ENCODE measurements around the gene TIMM29. TPM values are rescaled to one million over a fixed set of nuclear protein-coding genes. Genes with fewer than 3 reads are reported as not detected.

The TIMM29 gene
- total RNA-seq, 5 donors from 2014 or later (not counting 1 experiment from before 2014, with no cell fraction given): 19.2 to 40.4 (median 37.2) TPM

GRCh38 chr19:10887616-10888367 is 40.8 kb upstream of the TIMM29 start:
- no peak for DNase-seq
- peaks cover 6 to 9% (median 8%) of the 10 kb centered on the region in 3 donors for H3K4me1 Mint-ChIP-seq
- Histone ChIP-seq H3K27me3 (replicated peaks in 1 of 2; ENCODE audit: control insufficient read depth in 2 of 2, extremely low read depth in 1 of 2, insufficient read depth in 2 of 2, low read length in 1 of 2) (no peaks in the 10 kb centered on the region), H3K4me1 (ENCODE audit: control insufficient read depth in 1 of 2, extremely low read depth in 1 of 2, insufficient read depth in 2 of 2, low read length in 2 of 2) (no peaks in the 10 kb centered on the region), H3K36me3 (ENCODE audit: control insufficient read depth in 2 of 2, extremely low read depth in 1 of 2, insufficient read depth in 1 of 2, low read length in 1 of 2) (no peaks in the 10 kb centered on the region), H3K9me3 (no peaks in the 10 kb centered on the region), H3K4me3 (ENCODE audit: control insufficient read depth in 1 of 2, extremely low read depth in 1 of 2, low read length in 1 of 2) (no peak overlapping the region), H3K27ac (ENCODE audit: low read length) (no peak overlapping the region)
- CTCF ChIA-PET: no interaction called here
- 97% methylated on average over 7 of the region's 9 CpGs for WGBS (ENCODE audit: insufficient coverage)
- no peaks in the 10 kb centered on the region for H3K27me3 Mint-ChIP-seq
- no peaks in the 10 kb centered on the region for H3K36me3 Mint-ChIP-seq
- H3K27ac Mint-ChIP-seq: no peak overlapping the region
- no peak for ATAC-seq (replicated peaks in 1 of 4)
- POLR2A ChIA-PET: no interaction called here
- no peak overlapping the region for H3K4me3 Mint-ChIP-seq
- H3K9me3 Mint-ChIP-seq: no peaks in the 10 kb centered on the region

- Histone ChIP-seq H3K4me1 (ENCODE audit: control insufficient read depth in 1 of 2, extremely low read depth in 1 of 2, insufficient read depth in 2 of 2, low read length in 2 of 2) (no peaks in the 10 kb centered on the region), H3K27ac (ENCODE audit: low read length) (no peak overlapping the region), H3K36me3 (ENCODE audit: control insufficient read depth in 2 of 2, extremely low read depth in 1 of 2, insufficient read depth in 1 of 2, low read length in 1 of 2) (no peaks in the 10 kb centered on the region), H3K4me3 (ENCODE audit: control insufficient read depth in 1 of 2, extremely low read depth in 1 of 2, low read length in 1 of 2) (no peak overlapping the region), H3K27me3 (replicated peaks in 1 of 2; ENCODE audit: control insufficient read depth in 2 of 2, extremely low read depth in 1 of 2, insufficient read depth in 2 of 2, low read length in 1 of 2) (no peaks in the 10 kb centered on the region), H3K9me3 (no peaks in the 10 kb centered on the region)
- Mint-ChIP-seq H3K27me3 (no peaks in the 10 kb centered on the region), H3K9me3 (no peaks in the 10 kb centered on the region), H3K4me3 (no peak overlapping the region), H3K27ac (no peak overlapping the region), H3K4me1 (peaks cover 6 to 9% (median 8%) of the 10 kb centered on the region in 3 donors), H3K36me3 (no peaks in the 10 kb centered on the region)
- no peak for DNase-seq
- ATAC-seq (replicated peaks in 1 of 4): no peak
- ChIA-PET CTCF (interaction anchor here in 1 of 2 donors (0.6 kb wide), 1 partner anchor 412 kb away, joined by 7 read pairs; no protein-coding TSS in a partner anchor), POLR2A (no interaction called here)
- 80% methylated on average over 12 of the region's 13 CpGs for WGBS (ENCODE audit: insufficient coverage)
Measured at GRCh38 chr19:10888421-10888866, 40.2 kb upstream of the TIMM29 start.

DNA sequence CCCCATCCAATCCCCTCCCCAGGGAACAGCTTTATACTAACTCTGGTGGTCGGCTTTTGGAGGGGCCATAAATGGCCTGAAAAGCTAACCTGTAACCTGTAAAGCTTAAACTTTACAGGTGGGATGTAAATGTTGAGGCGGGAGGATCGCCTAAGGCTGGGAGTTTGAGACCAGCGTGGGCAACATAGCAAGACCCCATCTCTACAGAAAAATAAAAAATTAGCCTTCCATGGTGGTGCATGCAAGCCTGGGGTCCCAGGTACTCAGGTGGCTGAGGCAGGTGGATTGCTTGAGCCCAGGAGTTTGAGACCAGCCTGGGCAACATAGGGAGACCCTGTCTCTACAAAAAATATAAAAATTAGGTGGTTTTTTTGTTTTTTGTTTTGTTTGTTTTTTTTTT is 38.7 kb upstream of the TIMM29 start:
- Mint-ChIP-seq H3K27me3 (no peaks in the 10 kb centered on the region), H3K9me3 (no peaks in the 10 kb centered on the region), H3K36me3 (no peaks in the 10 kb centered on the region), H3K4me3 (no peak overlapping the region), H3K27ac (no peak overlapping the region), H3K4me1 (peaks cover 6 to 9% (median 8%) of the 10 kb centered on the region in 3 donors)
- H3K4me1 ChIP-seq (ENCODE audit: control insufficient read depth in 1 of 2, extremely low read depth in 1 of 2, insufficient read depth in 2 of 2, low read length in 2 of 2): no peaks in the 10 kb centered on the region
- no peak overlapping the region for H3K27ac ChIP-seq (ENCODE audit: low read length)
- no peaks in the 10 kb centered on the region for H3K27me3 ChIP-seq (replicated peaks in 1 of 2; ENCODE audit: control insufficient read depth in 2 of 2, extremely low read depth in 1 of 2, insufficient read depth in 2 of 2, low read length in 1 of 2)
- WGBS (ENCODE audit: insufficient coverage): no CpG with 5 or more reads among the region's 4 CpGs
- ChIA-PET POLR2A (no interaction called here), CTCF (interaction anchor here in 1 of 2 donors (0.6 kb wide), 1 partner anchor 46 kb away, joined by 7 read pairs; no protein-coding TSS in a partner anchor)
- DNase-seq (no peak), ATAC-seq (replicated peaks in 1 of 4) (no peak)
- no peaks in the 10 kb centered on the region for H3K9me3 ChIP-seq
- H3K36me3 ChIP-seq (ENCODE audit: control insufficient read depth in 2 of 2, extremely low read depth in 1 of 2, insufficient read depth in 1 of 2, low read length in 1 of 2): peaks cover 0 to 2% of the 10 kb centered on the region in 2 donors
- no peak overlapping the region for H3K4me3 ChIP-seq (ENCODE audit: control insufficient read depth in 1 of 2, extremely low read depth in 1 of 2, low read length in 1 of 2)

GRCh38 chr19:10891405-10892086 is 37.1 kb upstream of the TIMM29 start:
- CTCF ChIA-PET: interaction anchor here in 1 of 2 donors (0.6 kb wide), 1 partner anchor 1179 kb away, joined by 3 read pairs; no protein-coding TSS in a partner anchor
- peaks cover 10 to 17% (median 13%) of the 10 kb centered on the region in 3 donors for H3K4me1 Mint-ChIP-seq
- DNase-seq: no peak
- H3K27me3 ChIP-seq (replicated peaks in 1 of 2; ENCODE audit: control insufficient read depth in 2 of 2, extremely low read depth in 1 of 2, insufficient read depth in 2 of 2, low read length in 1 of 2): no peaks in the 10 kb centered on the region
- H3K27me3 Mint-ChIP-seq: no peaks in the 10 kb centered on the region
- H3K36me3 Mint-ChIP-seq: no peaks in the 10 kb centered on the region
- peaks cover 0 to 2% of the 10 kb centered on the region in 2 donors for H3K36me3 ChIP-seq (ENCODE audit: control insufficient read depth in 2 of 2, extremely low read depth in 1 of 2, insufficient read depth in 1 of 2, low read length in 1 of 2)
- POLR2A ChIA-PET: no interaction called here
- no peak overlapping the region for H3K27ac ChIP-seq (ENCODE audit: low read length)
- peaks cover 0 to 4% of the 10 kb centered on the region in 2 experiments for H3K4me1 ChIP-seq (ENCODE audit: control insufficient read depth in 1 of 2, extremely low read depth in 1 of 2, insufficient read depth in 2 of 2, low read length in 2 of 2)
- H3K4me3 Mint-ChIP-seq: no peak overlapping the region
- no peaks in the 10 kb centered on the region for H3K9me3 Mint-ChIP-seq
- no peak overlapping the region for H3K27ac Mint-ChIP-seq
- WGBS (ENCODE audit: insufficient coverage): 95% methylated on average over 13 of the region's 21 CpGs
- no peak overlapping the region for H3K4me3 ChIP-seq (ENCODE audit: control insufficient read depth in 1 of 2, extremely low read depth in 1 of 2, low read length in 1 of 2)
- no peak for ATAC-seq (replicated peaks in 1 of 4)
- no peaks in the 10 kb centered on the region for H3K9me3 ChIP-seq

- no peak for DNase-seq
- ChIA-PET POLR2A (no interaction called here), CTCF (no interaction called here)
- Histone ChIP-seq H3K9me3 (no peaks in the 10 kb centered on the region), H3K4me1 (ENCODE audit: control insufficient read depth in 1 of 2, extremely low read depth in 1 of 2, insufficient read depth in 2 of 2, low read length in 2 of 2) (peaks cover 4 to 11% of the 10 kb centered on the region in 2 experiments), H3K27ac (ENCODE audit: low read length) (no peak overlapping the region), H3K36me3 (ENCODE audit: control insufficient read depth in 2 of 2, extremely low read depth in 1 of 2, insufficient read depth in 1 of 2, low read length in 1 of 2) (peaks cover 0 to 2% of the 10 kb centered on the region in 2 donors), H3K27me3 (replicated peaks in 1 of 2; ENCODE audit: control insufficient read depth in 2 of 2, extremely low read depth in 1 of 2, insufficient read depth in 2 of 2, low read length in 1 of 2) (no peaks in the 10 kb centered on the region), H3K4me3 (ENCODE audit: control insufficient read depth in 1 of 2, extremely low read depth in 1 of 2, low read length in 1 of 2) (no peak overlapping the region)
- 100% methylated on average over 5 of the region's 13 CpGs for WGBS (ENCODE audit: insufficient coverage)
- H3K27ac Mint-ChIP-seq: no peak overlapping the region
- no peaks in the 10 kb centered on the region for H3K36me3 Mint-ChIP-seq
- H3K4me3 Mint-ChIP-seq: no peak overlapping the region
- peaks cover 14 to 24% (median 17%) of the 10 kb centered on the region in 3 donors for H3K4me1 Mint-ChIP-seq
- H3K9me3 Mint-ChIP-seq: no peaks in the 10 kb centered on the region
- ATAC-seq (replicated peaks in 1 of 4): no peak
- H3K27me3 Mint-ChIP-seq: no peaks in the 10 kb centered on the region
Measured at GRCh38 chr19:10892256-10892655, 36.4 kb upstream of the TIMM29 start.

DNA sequence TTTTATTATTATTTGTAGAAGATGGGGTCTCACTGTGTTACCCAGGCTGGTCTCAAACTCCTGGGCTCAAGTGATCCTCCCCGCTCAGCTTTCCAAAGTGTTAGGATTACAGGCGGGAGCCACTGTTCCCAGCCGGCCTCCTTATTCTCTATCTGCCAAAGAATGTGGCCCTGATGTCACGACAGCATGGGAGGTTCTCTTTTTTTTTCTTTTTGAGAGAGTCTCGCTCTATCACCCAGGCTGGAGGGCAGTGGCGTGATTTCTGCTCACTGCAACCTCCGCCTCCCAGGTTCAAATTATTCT is 33.7 kb upstream of the TIMM29 start:
- no CpG with 5 or more reads among the region's 7 CpGs for WGBS (ENCODE audit: insufficient coverage)
- H3K27ac Mint-ChIP-seq: no peak overlapping the region

More for the DNA sequence above, 33.7 kb upstream of the TIMM29 start:
- no peak overlapping the region for H3K27ac ChIP-seq (ENCODE audit: low read length)
- no peak overlapping the region for H3K4me3 ChIP-seq (ENCODE audit: control insufficient read depth in 1 of 2, extremely low read depth in 1 of 2, low read length in 1 of 2)
- H3K4me1 ChIP-seq (ENCODE audit: control insufficient read depth in 1 of 2, extremely low read depth in 1 of 2, insufficient read depth in 2 of 2, low read length in 2 of 2): peaks cover 4 to 15% of the 10 kb centered on the region in 2 experiments
- no peak for DNase-seq
- Mint-ChIP-seq H3K27me3 (no peaks in the 10 kb centered on the region), H3K4me3 (no peak overlapping the region), H3K9me3 (no peaks in the 10 kb centered on the region), H3K4me1 (peaks cover 14 to 18% (median 15%) of the 10 kb centered on the region in 3 donors), H3K36me3 (no peaks in the 10 kb centered on the region)
- POLR2A ChIA-PET: no interaction called here
- CTCF ChIA-PET: no interaction called here
- H3K36me3 ChIP-seq (ENCODE audit: control insufficient read depth in 2 of 2, extremely low read depth in 1 of 2, insufficient read depth in 1 of 2, low read length in 1 of 2): peaks cover 0 to 2% of the 10 kb centered on the region in 2 donors
- H3K27me3 ChIP-seq (replicated peaks in 1 of 2; ENCODE audit: control insufficient read depth in 2 of 2, extremely low read depth in 1 of 2, insufficient read depth in 2 of 2, low read length in 1 of 2): no peaks in the 10 kb centered on the region
- no peaks in the 10 kb centered on the region for H3K9me3 ChIP-seq
- ATAC-seq (replicated peaks in 1 of 4): no peak

All from T-cell (primary cell).